Stimulated activated CD4-positive, alpha-beta T cell treated with anti-CD3 and anti-CD28 coated beads, Interleukin-12 subunit alpha, Interleukin-12 subunit beta, amount 100 ng/mL, for 48 hours (primary cell): Measurements from ENCODE around the gene NOBOX.
"Not testable (repeated sequence)": the region's sequence is repeated elsewhere in the genome, so short reads cannot be mapped to it uniquely, and the experiment has no call there.

Experiments
- DNase-seq, 3 donors: peaks; one replicate each; pipeline ENCODE4 v3.0.0-alpha.2; 2020; ENCODE audit warnings: low read depth in 2 of 3, low spot score in 1 of 3

NOBOX gene

GRCh38 chr7:144391823-144392255 is 11.7 kb downstream of the NOBOX start:
- DNase-seq: peak in 1 of 3 donors; percentile 14

DNA sequence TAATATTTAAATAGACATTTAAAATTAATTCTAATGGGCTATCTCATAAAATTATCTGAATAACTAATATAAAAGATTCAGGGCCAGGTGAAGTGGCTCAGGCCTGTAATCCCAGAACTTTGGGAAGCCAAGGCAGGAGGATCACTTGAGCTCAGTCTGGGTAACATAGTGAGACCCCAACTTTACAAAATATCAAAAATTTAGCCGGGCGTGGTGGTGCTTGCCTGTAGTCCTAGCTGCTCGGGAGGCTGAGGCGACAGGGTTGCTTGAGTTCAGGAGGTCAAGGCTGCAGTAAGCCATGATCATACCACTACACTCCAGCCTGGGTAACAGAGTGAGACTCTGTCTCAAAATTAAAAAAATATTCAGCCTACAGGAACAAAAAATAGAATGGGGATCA is 12.5 kb downstream of the NOBOX start:
- DNase-seq: no peak

- no peak for DNase-seq
Observed at GRCh38 chr7:144390481-144390880, 13.0 kb downstream of the NOBOX start.

GRCh38 chr7:144388950-144389349 is 14.5 kb downstream of the NOBOX start:
- no peak for DNase-seq

DNA sequence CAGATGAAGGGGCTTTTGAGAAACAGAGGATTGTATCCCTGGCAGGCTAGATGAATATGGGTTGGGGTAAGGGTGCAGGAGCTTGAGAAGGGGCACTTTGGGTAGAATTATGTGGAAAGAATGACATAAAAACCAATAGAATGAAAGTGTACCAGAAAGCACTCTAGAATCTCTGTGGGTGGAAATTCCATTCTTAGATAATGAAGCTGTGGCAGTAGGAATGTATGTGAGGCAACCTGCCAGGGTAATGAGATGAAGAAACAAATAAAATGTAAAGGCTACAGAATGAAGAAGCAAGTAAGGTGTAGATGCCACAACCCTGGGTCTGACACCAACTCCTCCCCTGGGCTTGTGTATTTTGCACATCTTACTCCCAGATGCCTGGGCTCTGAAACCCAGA is 16.8 kb downstream of the NOBOX start:
- DNase-seq: no peak

GRCh38 chr7:144384555-144385245 is 18.8 kb downstream of the NOBOX start:
- DNase-seq: peak; percentile 31 to 38 (median 37)

- no peak for DNase-seq
Observed at GRCh38 chr7:144384071-144384470, 19.4 kb downstream of the NOBOX start.

- no peak for DNase-seq
Observed at GRCh38 chr7:144379776-144380384, 23.6 kb downstream of the NOBOX start.

DNA sequence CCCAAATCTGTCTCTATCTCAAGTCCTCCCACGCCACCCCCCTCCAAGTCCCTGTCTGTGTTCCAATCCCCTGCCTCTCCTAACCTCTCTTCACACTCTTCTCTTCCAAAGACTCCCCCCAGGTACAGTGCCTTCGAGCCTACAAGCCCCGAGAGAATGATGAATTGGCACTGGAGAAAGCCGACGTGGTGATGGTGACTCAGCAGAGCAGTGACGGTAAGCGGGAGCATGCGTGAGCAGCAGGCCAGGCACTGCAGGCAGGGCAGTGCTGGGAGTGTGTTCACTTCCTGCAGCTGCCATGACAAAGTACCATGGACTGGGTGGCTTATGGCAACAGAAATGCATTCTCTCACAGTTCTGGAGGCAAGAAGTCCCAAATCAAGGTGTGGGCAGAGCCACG is 24.8 kb downstream of the NOBOX start:
- DNase-seq: no peak

GRCh38 chr7:144369221-144369620 is 34.3 kb downstream of the NOBOX start:
- not testable (repeated sequence) for DNase-seq

DNA sequence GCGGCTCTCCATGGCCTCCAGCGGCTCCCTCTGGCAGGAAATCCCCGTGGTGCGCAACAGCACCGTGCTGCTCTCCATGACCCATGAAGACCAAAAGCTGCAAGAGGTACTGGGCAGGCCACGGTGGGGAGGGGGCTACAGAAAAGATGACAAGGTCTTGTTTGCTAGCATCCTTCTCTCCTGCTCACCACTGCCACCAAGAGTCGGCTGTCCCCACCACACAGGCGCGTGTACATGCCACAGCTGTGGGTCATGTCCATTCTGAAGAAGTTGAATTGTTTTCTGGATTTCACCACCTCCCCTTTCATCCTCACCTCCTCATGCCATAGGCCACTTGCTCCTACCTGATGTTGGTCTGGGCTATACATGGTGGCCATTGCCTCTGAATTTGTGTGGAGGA is 36.2 kb downstream of the NOBOX start:
- DNase-seq: not testable (repeated sequence)

- DNase-seq: not testable (repeated sequence)
Observed at GRCh38 chr7:144365523-144365922, 38.0 kb downstream of the NOBOX start.

DNA sequence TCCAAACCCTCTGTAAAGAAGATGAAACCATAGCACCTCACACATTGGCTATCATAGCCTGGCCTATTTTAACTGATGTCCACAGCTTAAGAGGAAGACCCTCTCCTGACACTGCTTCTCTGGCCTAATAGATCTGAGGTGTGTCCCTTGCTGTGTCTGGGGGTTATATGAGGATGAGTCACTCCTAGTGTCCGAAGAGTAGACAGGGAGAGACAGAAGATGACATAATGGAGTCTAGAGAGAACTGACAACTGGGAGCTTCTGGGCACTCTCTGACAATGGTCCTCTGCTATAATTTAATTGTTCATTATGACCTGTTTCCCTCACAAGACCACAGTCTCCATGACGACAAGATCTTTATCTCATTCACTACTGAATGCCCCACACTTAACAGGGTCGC is 41.4 kb downstream of the NOBOX start:
- not testable (repeated sequence) for DNase-seq

DNA sequence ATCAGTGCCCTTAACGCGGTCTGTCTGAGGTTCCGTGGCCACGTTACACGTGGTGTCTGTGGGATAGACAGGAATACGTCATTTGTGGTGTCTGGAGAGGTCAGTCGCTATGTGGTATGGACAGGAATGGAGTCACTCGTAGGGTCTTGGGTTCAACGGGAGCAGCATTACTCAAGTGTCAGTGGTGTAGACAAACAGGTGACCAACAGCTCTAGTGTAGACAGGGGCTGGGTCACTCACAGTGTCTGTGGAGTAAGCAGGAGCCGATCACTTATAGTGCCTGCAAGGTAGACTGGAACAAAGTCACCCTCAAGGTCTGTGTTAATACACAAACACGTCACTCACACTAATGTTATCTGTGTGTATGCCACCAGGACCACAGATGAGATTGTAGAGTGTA is 46.6 kb downstream of the NOBOX start:
- not testable (repeated sequence) for DNase-seq

- DNase-seq: not testable (repeated sequence)
Observed at GRCh38 chr7:144356185-144356584, 47.3 kb downstream of the NOBOX start.

DNA sequence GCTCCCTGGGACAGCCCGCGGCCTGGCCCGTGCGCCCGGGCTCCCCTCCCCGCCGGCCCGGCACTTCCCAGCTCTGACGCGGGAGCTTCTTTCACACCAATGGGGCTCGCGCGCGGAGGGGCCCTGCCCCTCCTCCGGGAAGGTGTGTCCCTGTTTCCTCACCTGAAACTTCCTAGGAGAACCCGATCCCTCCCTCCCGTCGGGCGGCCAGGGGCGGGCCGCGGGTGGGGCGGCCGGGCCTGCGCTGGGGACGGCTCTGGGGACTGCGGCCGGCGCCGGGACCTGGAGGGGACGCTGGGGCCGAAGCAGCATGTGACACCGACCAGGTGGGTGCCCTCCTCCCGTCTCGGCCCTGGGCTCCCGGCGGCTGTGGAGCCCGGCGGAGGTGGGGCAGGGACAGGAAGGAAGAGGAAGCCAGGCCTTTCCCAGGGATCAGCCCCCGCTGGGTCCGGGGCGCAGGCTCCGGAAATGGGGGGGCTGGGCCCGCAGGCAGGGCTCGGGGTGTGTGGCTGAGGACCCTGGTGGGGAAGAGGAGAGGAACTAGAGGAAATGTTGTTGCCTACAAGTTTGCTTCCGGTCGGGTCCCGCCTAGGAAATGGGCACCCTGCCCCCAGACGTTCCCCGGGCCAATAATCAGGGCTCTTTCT is 48.2 kb downstream of the NOBOX start, which contains the start of gene ARHGEF5:
Gene ARHGEF5, plus strand, starts transcription at position 227 of the 647 bp plus-strand sequence. CDS start 7,268 bp downstream, outside the sequence.
- not testable (repeated sequence) for DNase-seq

DNA sequence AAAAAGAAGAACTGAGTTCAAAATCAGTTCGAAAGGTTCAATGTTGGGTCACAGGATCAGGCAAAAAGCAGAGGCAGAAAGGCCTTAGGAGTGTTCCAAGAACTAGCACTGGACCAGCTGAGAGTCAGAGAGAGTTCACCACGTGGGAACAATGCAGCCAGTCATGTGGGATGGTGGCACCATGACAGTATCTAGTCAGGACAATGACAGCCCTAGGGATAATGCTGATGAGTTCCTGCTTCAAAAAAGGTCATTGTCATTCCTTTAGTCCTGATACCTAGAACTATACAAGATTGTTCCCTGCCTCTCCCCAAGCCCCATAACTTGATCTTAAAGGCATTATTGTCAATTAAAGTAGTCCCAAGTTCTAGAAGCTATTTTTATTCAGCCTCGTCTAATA is 51.8 kb downstream of the NOBOX start:
- DNase-seq: not testable (repeated sequence)

DNA sequence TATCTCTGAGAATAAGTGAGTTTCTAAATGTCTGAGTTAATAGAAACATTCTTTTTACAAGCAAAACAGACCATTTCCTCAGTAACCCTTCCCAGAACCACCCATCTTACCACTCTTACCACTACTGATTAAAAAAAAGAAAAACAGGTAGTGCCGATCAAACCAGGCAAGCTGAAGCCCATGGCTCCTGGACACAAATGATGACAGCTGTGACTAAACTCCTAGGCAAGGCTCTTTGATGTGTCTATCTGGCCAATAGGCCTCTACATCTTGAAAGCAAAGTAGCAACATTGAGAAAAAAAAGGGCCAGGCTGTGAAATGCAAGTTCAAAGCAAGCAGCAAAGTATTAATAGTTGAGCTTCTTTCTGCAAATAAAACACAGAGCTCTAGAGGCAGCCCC is 54.9 kb downstream of the NOBOX start:
- DNase-seq: not testable (repeated sequence)
